ENCODE data around the gene LYAR.
A peak's percentile ranks its signal among the peaks of the same experiment; 100 is the strongest.
"Not testable (repeated sequence)": the region's sequence is repeated elsewhere in the genome, so short reads cannot be mapped to it uniquely, and the experiment has no call there.

The LYAR gene

GRCh38 chr4:4260185-4260751 lies 29.7 kb downstream of the LYAR start:
- no peak for DNase-seq (ENCODE audit: low spot score)

DNA sequence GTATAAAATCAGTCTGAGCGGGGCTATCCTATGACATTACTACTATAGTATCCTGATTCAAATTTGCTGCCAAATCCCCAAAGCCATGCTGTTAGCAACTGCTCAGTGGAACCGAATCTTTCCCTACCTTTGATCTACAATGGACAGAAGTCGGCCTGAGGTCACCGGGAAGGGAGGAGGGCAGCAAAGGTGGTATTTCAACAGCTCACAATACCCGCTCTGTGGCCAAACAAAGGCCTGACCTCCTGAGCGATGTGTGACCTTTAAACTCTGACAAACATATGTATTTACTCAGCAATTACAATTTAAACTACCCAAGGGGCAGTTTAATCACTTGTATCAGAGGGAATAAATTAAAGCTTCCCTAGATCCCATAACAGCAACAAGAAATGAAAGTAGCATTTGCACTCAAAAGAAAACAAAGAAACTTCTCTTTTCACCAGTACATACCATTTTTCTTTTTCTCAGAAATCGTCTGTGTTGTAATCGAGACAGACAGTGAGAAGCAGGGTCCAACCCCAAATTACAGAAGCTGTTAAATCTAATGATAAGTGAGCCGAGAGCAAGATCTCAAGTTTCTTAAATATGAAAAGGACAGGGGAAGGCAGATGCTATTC lies 30.4 kb downstream of the LYAR start:
- no peak for DNase-seq (ENCODE audit: low spot score)

DNA sequence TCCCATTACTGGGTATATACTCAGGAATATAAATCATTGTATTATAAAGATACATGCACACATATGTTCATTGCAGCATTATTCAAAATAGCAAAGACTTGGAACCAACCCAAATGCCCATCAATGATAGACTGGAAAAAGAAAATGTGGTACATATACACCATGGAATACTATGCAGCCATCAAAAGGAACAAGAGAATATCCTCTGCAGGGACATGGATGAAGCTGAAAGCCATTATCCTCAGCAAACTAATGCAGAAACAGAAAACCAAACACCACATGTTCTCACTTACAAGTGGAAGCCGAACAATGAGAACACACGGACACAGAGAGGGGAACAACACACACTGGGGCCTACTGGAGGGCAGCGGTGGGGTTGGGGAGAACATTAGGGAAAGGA lies 32.2 kb downstream of the LYAR start:
- DNase-seq (ENCODE audit: low spot score): not testable (repeated sequence)

- no peak for DNase-seq (ENCODE audit: low spot score)
Observed at GRCh38 chr4:4256799-4257198, 33.2 kb downstream of the LYAR start.

- DNase-seq (ENCODE audit: low spot score): no peak
Observed at GRCh38 chr4:4254666-4255065, 35.3 kb downstream of the LYAR start.

- no peak for DNase-seq (ENCODE audit: low spot score)
Observed at GRCh38 chr4:4254199-4254598, 35.8 kb downstream of the LYAR start.

GRCh38 chr4:4249866-4250265 lies 40.1 kb downstream of the LYAR start:
- no peak for DNase-seq (ENCODE audit: low spot score)

- not testable (repeated sequence) for DNase-seq (ENCODE audit: low spot score)
Observed at GRCh38 chr4:4249342-4249741, 40.6 kb downstream of the LYAR start.

DNA sequence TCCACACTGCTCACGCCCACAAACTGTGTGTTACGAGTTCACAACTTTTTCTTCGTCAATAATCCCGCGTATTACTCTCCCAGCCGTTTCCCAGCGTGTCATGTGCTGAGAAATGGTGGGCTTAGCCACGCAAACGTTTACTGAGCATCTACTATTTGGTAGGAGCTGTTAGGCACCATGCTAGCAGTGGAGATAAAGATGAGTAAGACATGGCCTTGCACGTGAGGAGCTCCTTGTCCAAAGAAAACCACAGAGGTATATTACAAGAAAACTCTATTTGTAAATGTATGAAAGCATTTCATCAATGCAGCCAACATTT lies 41.1 kb downstream of the LYAR start:
- no peak for DNase-seq (ENCODE audit: low spot score)

- DNase-seq (ENCODE audit: low spot score): peak; percentile 95
Observed at GRCh38 chr4:4248029-4248884, 41.7 kb downstream of the LYAR start, which contains the start of gene TMEM128. TSS of gene TMEM128 (minus strand) at chr4:4248223. CDS start at chr4:4248202, 21 bp downstream.

GRCh38 chr4:4247696-4248028 lies 42.3 kb downstream of the LYAR start:
- DNase-seq (ENCODE audit: low spot score): no peak

DNA sequence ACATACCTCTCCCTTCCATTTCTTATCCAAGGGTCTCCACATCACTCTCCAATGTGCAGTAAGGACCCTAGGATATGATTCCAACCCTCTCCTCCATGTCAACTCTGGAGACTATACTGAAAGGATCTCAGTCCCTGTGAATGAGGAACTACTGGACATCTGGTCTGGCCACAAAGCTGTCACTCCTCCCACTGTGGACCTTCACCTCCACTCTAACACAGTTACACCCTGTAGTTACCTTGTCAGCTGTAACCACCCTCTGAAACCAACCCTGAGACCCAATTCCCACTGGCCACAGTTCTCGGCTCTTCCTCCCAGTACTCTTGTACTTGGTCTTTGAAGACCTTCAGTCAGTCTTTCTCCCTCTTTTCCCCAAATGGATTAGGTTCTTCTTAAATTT lies 44.8 kb downstream of the LYAR start:
- DNase-seq (ENCODE audit: low spot score): no peak

- not testable (repeated sequence) for DNase-seq (ENCODE audit: low spot score)
Observed at GRCh38 chr4:4239551-4239950, 50.4 kb downstream of the LYAR start.

DNA sequence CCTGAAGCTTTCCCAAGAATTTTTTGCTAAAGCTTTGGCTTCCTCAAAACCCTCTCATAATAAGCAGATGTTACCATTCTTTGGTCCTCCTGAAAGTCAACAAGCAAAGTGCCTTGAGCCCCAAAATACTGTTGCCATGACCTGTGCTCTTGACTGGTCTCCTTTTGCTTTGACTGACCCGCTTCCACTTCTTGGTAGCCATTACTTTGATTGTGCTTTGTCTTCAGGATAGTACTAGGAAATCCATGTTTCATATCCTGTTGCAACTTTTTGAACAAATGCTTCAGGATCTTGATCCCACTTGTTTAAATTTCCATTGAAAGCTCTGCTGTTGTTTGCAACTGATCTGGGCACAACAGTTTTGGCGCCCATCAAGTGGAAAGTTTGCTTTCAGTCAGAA lies 56.3 kb downstream of the LYAR start:
- no peak for DNase-seq (ENCODE audit: low spot score)

DNA sequence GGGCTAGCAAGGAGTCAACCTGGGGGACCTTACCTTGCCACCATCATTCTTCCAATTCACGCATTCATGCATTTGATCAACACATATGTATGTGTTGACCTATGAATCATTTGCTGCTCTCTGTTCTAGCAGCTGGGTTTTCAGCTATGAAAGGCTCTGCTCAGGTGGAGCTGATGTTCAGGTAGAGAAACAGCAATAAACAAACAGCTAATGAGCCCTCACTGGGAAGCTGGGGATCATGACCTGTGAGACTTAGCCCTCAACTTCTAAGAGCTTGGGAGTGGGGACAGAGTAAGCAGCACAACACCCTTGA lies 61.6 kb downstream of the LYAR start:
- DNase-seq (ENCODE audit: low spot score): no peak

- DNase-seq (ENCODE audit: low spot score): no peak
Observed at GRCh38 chr4:4227510-4228355, 62.2 kb downstream of the LYAR start.

GRCh38 chr4:4226606-4227438 lies 63.1 kb downstream of the LYAR start, which contains the start of gene OTOP1:
TSS of gene OTOP1 (minus strand) at chr4:4226929. CDS start at chr4:4226864, 65 bp downstream.
- no peak for DNase-seq (ENCODE audit: low spot score)

DNA sequence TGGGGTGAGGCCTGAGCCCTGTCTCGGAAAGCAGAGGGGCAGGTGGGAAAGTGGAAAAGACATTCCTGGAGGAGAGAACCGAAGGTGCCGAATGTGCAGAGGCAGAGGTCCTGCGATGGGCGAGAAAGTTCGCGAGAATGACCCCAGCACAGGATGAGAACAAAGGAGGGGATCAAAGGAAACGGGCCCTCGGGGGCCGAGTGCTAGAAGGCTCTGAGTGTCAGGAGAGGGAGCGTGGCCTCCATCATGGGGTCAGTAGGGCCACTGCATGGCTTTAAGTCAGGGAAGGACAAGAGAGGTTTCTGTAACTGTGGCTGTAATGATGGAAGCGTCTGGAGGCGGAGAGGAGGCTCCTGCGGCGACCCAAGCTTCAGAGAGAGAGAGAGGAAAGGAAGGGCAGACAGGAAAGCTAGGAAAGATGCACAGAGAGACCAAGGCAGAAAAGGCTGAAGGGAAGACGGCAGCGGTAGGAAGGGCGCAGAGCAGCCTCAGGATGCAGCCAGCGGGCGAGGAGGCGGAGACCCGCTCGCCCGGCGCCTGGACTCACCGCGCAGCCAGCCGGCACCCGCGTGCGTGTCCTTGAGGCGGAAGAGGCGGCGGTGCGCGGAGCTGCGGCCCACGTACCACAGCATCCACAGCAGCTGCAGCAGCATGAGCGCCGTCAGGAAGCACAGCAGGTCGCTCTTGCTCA lies 63.9 kb downstream of the LYAR start:
- peak; percentile 50 for DNase-seq (ENCODE audit: low spot score)
